GM18505 (cell line): ENCODE results near the gene HDAC4.

Source experiments
- ATAC-seq: cut with Tn5 transposase; IDR thresholded peaks from one replicate; pipeline ENCODE4 v1.9.1; 2021; ENCODE audit not compliant: unreplicated experiment
- POLR2A ChIP-seq: IDR thresholded peaks from 4 replicates; pipeline ENCODE4 v1.6.1; 2011; ENCODE audit warnings: borderline replicate concordance; ENCODE audit not compliant: insufficient read depth, insufficient read length; ENCODE audit errors: extremely low read depth

The HDAC4 gene

GRCh38 chr2:239369631-239370161, 31.1 kb downstream of the HDAC4 start:
- TF ChIP-seq POLR2A = no peak
- peak; percentile 85 for ATAC-seq

GRCh38 chr2:239368906-239369552, 31.8 kb downstream of the HDAC4 start:
- no peak for ATAC-seq
- TF ChIP-seq POLR2A = no peak

GRCh38 chr2:239368321-239368720, 32.5 kb downstream of the HDAC4 start:
- no peak for TF ChIP-seq POLR2A

GRCh38 chr2:239366740-239367139, 34.1 kb downstream of the HDAC4 start:
- TF ChIP-seq POLR2A = no peak
- no peak for ATAC-seq

More at GRCh38 chr2:239368321-239368720, 32.5 kb downstream of the HDAC4 start:
- ATAC-seq = no peak

- ATAC-seq = no peak
- no peak for TF ChIP-seq POLR2A
Observed at GRCh38 chr2:239365782-239366435, 34.9 kb downstream of the HDAC4 start.

GRCh38 chr2:239365071-239365781, 35.6 kb downstream of the HDAC4 start:
- no peak for ATAC-seq
- no peak for TF ChIP-seq POLR2A

- TF ChIP-seq POLR2A = no peak
- ATAC-seq = no peak
Observed at GRCh38 chr2:239363946-239364637, 36.7 kb downstream of the HDAC4 start.

- TF ChIP-seq POLR2A = no peak
- no peak for ATAC-seq
Observed at GRCh38 chr2:239362507-239362906, 38.3 kb downstream of the HDAC4 start.

GRCh38 chr2:239361311-239361642, 39.5 kb downstream of the HDAC4 start:
- ATAC-seq = no peak
- TF ChIP-seq POLR2A = no peak

GRCh38 chr2:239360421-239361310, 40.2 kb downstream of the HDAC4 start:
- ATAC-seq = no peak
- TF ChIP-seq POLR2A = no peak

- ATAC-seq = no peak
- TF ChIP-seq POLR2A = no peak
Observed at GRCh38 chr2:239360008-239360407, 40.8 kb downstream of the HDAC4 start.

- ATAC-seq = no peak
Observed at GRCh38 chr2:239359196-239359912, 41.5 kb downstream of the HDAC4 start.

GRCh38 chr2:239358062-239358754, 42.6 kb downstream of the HDAC4 start:
- TF ChIP-seq POLR2A = no peak
- ATAC-seq = no peak

More at GRCh38 chr2:239359196-239359912, 41.5 kb downstream of the HDAC4 start:
- TF ChIP-seq POLR2A = no peak
